K562 (cell line): Measurements from ENCODE around the gene INTS6L. TPM values are rescaled to one million over a fixed set of nuclear protein-coding genes. Genes with fewer than 3 reads are reported as not detected.

ENCODE experiments used
- BHLHE40 ChIP-seq: IDR thresholded peaks from 2 replicates; pipeline ENCODE4 v1.6.1; 2011; ENCODE audit warnings: low read length, improper control_type of control experiment
- CHD1 ChIP-seq: fragments of 200-600 bp; sonication (generic); IDR thresholded peaks from one replicate; pipeline ENCODE4 v1.6.1; 2012; ENCODE audit warnings: mild to moderate bottlenecking, moderate library complexity, low read length, inconsistent platforms
- CREBBP ChIP-seq: IDR thresholded peaks from one replicate; pipeline ENCODE4 v1.6.1; 2012; ENCODE audit warnings: low read depth, mild to moderate bottlenecking, control low read depth, inconsistent platforms, low read length
- HCFC1 ChIP-seq: IDR thresholded peaks from 2 replicates; pipeline ENCODE4 v1.6.1; 2012; ENCODE audit warnings: low read depth, low read length, improper control_type of control experiment
- NELFE ChIP-seq: IDR thresholded peaks from 2 replicates; pipeline ENCODE4 v1.6.1; 2011; ENCODE audit warnings: mild to moderate bottlenecking; ENCODE audit not compliant: insufficient read depth, insufficient read length
- NFATC3 ChIP-seq: fragments of 450-650 bp; IDR thresholded peaks from 2 replicates; pipeline ENCODE4 v1.6.1; 2017; ENCODE audit warnings: mild to moderate bottlenecking
- NKRF ChIP-seq: fragments of 450-650 bp; IDR thresholded peaks from 2 replicates; pipeline ENCODE4 v1.6.1; 2016; ENCODE audit warnings: borderline replicate concordance
- SIRT6 ChIP-seq: IDR thresholded peaks from one replicate; pipeline ENCODE4 v1.6.1; 2012; ENCODE audit warnings: low read depth, mild to moderate bottlenecking, control low read depth, inconsistent platforms, low read length, moderate library complexity
- U2AF2 ChIP-seq: fragments of 200-400 bp; formaldehyde crosslinking; optimal IDR thresholded peaks from 2 replicates; pipeline ENCODE3; 2017; ENCODE audit warnings: low read depth, mild to moderate bottlenecking, low read length
- ZNF133 ChIP-seq: fragments of 250-450 bp; sonication (Bioruptor Pico); IDR thresholded peaks from 2 replicates; pipeline ENCODE4 v1.4.0; 2020; ENCODE audit warnings: mild to moderate bottlenecking
- ZNF76 ChIP-seq: fragments of 250-450 bp; sonication (Bioruptor Pico); IDR thresholded peaks from 2 replicates; pipeline ENCODE4 v1.4.0; 2020; ENCODE audit warnings: mild to moderate bottlenecking, moderate library complexity, borderline replicate concordance
- polyA plus RNA-seq, 8 experiments: library from polyadenylated mRNA; depleted of rRNA in 4 of 8; stranded (reverse) in 5 of 8; unstranded in 3 of 8; fragments of >200 nt; fragmentation: Nextera tagmentation in 2 of 8; fragmentation: Illumina TruSeq in 1 of 8; extraction: Ambion mirVana in 2 of 8; extraction: Trizol in 1 of 8; gene quantifications; 2 replicates each; pipeline versions ENCODE4 v1.2.1 to v1.2.3, GENCODE V29; 2011 to 2014; ENCODE audit warnings: inconsistent platforms in 1 of 8, missing spikeins in 1 of 8
- total RNA-seq, 7 experiments: library from RNA; depleted of rRNA in 6 of 7; stranded (reverse); fragments of >200 nt in 6 of 7; fragmentation: Illumina TruSeq in 2 of 7; extraction: Trizol in 2 of 7; gene quantifications; 2 replicates each; pipeline versions ENCODE4 v1.2.1 to v1.2.3, GENCODE V29; 2011 to 2021; ENCODE audit warnings: low replicate concordance in 1 of 7
- TF ChIP-seq, protein P1 (sequence below): IDR thresholded peaks from 3 replicates; pipeline ENCODE4 v1.6.1; 2011; ENCODE audit warnings: borderline replicate concordance, mild to moderate bottlenecking, moderate library complexity; ENCODE audit not compliant: insufficient read length; ENCODE audit errors: extremely low read depth
- TF ChIP-seq, protein P2 (sequence below): sonication (generic); formaldehyde crosslinking; IDR thresholded peaks from 2 replicates; pipeline ENCODE4 v1.8.0; 2022; ENCODE audit warnings: mild to moderate bottlenecking, low read depth, missing genetic modification reagents

Gene INTS6L
- total and polyA plus RNA-seq, 9 of the 15 experiments (the other 6 are each of a cell fraction or from before 2014, with no cell fraction given): 6.1 to 44.9 (median 21.9) TPM

GRCh38 chrX:135520553-135521404 lies at the start of gene INTS6L (continued):
- TF ChIP-seq, protein P1, sequence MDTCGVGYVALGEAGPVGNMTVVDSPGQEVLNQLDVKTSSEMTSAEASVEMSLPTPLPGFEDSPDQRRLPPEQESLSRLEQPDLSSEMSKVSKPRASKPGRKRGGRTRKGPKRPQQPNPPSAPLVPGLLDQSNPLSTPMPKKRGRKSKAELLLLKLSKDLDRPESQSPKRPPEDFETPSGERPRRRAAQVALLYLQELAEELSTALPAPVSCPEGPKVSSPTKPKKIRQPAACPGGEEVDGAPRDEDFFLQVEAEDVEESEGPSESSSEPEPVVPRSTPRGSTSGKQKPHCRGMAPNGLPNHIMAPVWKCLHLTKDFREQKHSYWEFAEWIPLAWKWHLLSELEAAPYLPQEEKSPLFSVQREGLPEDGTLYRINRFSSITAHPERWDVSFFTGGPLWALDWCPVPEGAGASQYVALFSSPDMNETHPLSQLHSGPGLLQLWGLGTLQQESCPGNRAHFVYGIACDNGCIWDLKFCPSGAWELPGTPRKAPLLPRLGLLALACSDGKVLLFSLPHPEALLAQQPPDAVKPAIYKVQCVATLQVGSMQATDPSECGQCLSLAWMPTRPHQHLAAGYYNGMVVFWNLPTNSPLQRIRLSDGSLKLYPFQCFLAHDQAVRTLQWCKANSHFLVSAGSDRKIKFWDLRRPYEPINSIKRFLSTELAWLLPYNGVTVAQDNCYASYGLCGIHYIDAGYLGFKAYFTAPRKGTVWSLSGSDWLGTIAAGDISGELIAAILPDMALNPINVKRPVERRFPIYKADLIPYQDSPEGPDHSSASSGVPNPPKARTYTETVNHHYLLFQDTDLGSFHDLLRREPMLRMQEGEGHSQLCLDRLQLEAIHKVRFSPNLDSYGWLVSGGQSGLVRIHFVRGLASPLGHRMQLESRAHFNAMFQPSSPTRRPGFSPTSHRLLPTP: no peak
- no peak for TF ChIP-seq U2AF2
- no peak for TF ChIP-seq NKRF
- no peak for TF ChIP-seq ZNF133
- no peak for TF ChIP-seq SIRT6
- TF ChIP-seq HCFC1: no peak
- TF ChIP-seq BHLHE40: no peak
- no peak for TF ChIP-seq ZNF76 (CRISPR knock-in tag)
- TF ChIP-seq, protein P2, sequence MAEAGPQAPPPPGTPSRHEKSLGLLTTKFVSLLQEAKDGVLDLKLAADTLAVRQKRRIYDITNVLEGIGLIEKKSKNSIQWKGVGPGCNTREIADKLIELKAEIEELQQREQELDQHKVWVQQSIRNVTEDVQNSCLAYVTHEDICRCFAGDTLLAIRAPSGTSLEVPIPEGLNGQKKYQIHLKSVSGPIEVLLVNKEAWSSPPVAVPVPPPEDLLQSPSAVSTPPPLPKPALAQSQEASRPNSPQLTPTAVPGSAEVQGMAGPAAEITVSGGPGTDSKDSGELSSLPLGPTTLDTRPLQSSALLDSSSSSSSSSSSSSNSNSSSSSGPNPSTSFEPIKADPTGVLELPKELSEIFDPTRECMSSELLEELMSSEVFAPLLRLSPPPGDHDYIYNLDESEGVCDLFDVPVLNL: no peak; the same call in 1 of the 2 replicates
- no peak for TF ChIP-seq NFATC3
- peak; percentile 23 for TF ChIP-seq CHD1
- no peak for TF ChIP-seq CREBBP
- no peak for TF ChIP-seq NELFE
